WERI-Rb-1 (cell line): ENCODE measurements around the gene ARHGEF4.

ENCODE experiments used
- DNase-seq: peaks from one replicate; pipeline ENCODE4 v3.0.0-alpha.2; 2020
- H3K27ac ChIP-seq: fragments of 250-450 bp; sonication (Bioruptor Pico); 2 replicates; pipeline ENCODE4 v1.5.1; 2020; ENCODE audit warnings: mild to moderate bottlenecking, moderate library complexity
- H3K27me3 ChIP-seq: fragments of 250-450 bp; sonication (Bioruptor Pico); 2 replicates; pipeline ENCODE4 v1.5.1; 2021; ENCODE audit warnings: mild to moderate bottlenecking, low read depth, moderate library complexity; ENCODE audit not compliant: insufficient read depth, severe bottlenecking
- H3K36me3 ChIP-seq: fragments of 250-450 bp; sonication (Bioruptor Pico); 2 replicates; pipeline ENCODE4 v1.5.1; 2020; ENCODE audit warnings: mild to moderate bottlenecking, moderate library complexity
- H3K4me3 ChIP-seq: 2 replicates; pipeline ENCODE4 v1.5.1; 2011; ENCODE audit warnings: low read depth, mild to moderate bottlenecking, control low read depth, low read length
- H3K9me3 ChIP-seq: fragments of 250-450 bp; sonication (Bioruptor Pico); 2 replicates; pipeline ENCODE4 v1.5.1; 2021; ENCODE audit warnings: mild to moderate bottlenecking, moderate library complexity; ENCODE audit not compliant: severe bottlenecking
- CTCF ChIP-seq: IDR thresholded peaks from 2 replicates; pipeline ENCODE4 v1.5.1; 2011; ENCODE audit warnings: low read depth, mild to moderate bottlenecking, control low read depth, inconsistent platforms, low read length

The ARHGEF4 gene

GRCh38 chr2:130911996-130912395 lies 75.3 kb downstream of the ARHGEF4 start:
- Histone ChIP-seq H3K27ac (no peak overlapping the region), H3K27me3 (no peaks in the 10 kb centered on the region), H3K4me3 (no peak overlapping the region)

GRCh38 chr2:130912471-130912870 lies 75.8 kb downstream of the ARHGEF4 start:
- Histone ChIP-seq H3K27ac (no peak overlapping the region), H3K27me3 (no peaks in the 10 kb centered on the region), H3K36me3 (no peaks in the 10 kb centered on the region), H3K4me3 (no peak overlapping the region), H3K9me3 (no peaks in the 10 kb centered on the region)
- TF ChIP-seq CTCF: no peak
- no peak for DNase-seq

More at GRCh38 chr2:130911996-130912395, 75.3 kb downstream of the ARHGEF4 start:
- no peaks in the 10 kb centered on the region for H3K9me3 ChIP-seq
- no peaks in the 10 kb centered on the region for H3K36me3 ChIP-seq
- no peak for TF ChIP-seq CTCF
- DNase-seq: no peak

DNA sequence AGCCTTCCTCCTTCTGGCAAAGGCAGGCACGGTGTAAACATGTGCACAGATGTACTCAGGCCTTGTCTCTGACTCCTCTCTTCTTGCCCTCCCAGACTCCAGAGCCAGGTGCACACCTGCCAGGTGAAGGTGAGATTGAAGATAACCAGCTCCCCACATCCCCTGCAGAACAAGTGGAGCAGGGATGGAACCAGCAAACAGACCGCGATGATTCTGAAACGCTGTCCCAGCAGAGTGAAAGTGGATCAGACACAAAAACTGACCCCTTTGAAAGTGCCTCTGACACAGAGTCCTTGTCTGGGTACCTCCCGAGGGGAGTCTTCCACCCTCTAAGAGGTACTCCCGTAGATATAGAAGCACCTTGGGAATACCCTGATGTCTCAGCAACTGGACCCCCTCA lies 77.2 kb downstream of the ARHGEF4 start:
- Histone ChIP-seq H3K9me3 (no peaks in the 10 kb centered on the region), H3K27ac (no peak overlapping the region), H3K27me3 (no peaks in the 10 kb centered on the region), H3K4me3 (no peak overlapping the region), H3K36me3 (no peaks in the 10 kb centered on the region)
- DNase-seq: no peak
- no peak for TF ChIP-seq CTCF

- no peak for DNase-seq
- Histone ChIP-seq H3K4me3 (no peak overlapping the region), H3K27ac (no peak overlapping the region), H3K36me3 (no peaks in the 10 kb centered on the region), H3K27me3 (no peaks in the 10 kb centered on the region), H3K9me3 (no peaks in the 10 kb centered on the region)
- TF ChIP-seq CTCF: no peak
Observed at GRCh38 chr2:130915149-130915548, 78.4 kb downstream of the ARHGEF4 start.

- Histone ChIP-seq H3K4me3 (no peak overlapping the region), H3K36me3 (no peaks in the 10 kb centered on the region), H3K27ac (no peak overlapping the region), H3K9me3 (no peaks in the 10 kb centered on the region), H3K27me3 (no peaks in the 10 kb centered on the region)
- TF ChIP-seq CTCF: no peak
- DNase-seq: no peak
Observed at GRCh38 chr2:130915595-130916437, 79.1 kb downstream of the ARHGEF4 start.

DNA sequence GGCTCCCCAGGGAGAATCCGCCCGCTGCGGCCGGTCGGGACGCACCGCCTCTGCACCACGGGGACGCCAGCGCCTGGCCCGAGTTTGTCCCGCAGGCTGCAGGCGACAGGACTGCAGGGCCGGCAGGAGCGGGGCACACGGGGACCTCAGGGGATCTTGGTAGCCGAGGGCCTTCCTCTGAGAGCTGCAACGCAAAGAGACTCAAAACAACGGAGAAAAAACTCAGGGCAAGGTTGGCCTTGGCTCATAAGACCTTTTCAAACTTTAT lies 79.7 kb downstream of the ARHGEF4 start:
- Histone ChIP-seq H3K27me3 (no peaks in the 10 kb centered on the region), H3K36me3 (no peaks in the 10 kb centered on the region), H3K4me3 (no peak overlapping the region), H3K9me3 (no peaks in the 10 kb centered on the region), H3K27ac (no peak overlapping the region)
- no peak for DNase-seq
- no peak for TF ChIP-seq CTCF
